Peyer's patch (tissue), 4 donors: ENCODE data around the gene BHLHE23. TPM values are rescaled to one million over a fixed set of nuclear protein-coding genes. Genes with fewer than 3 reads are reported as not detected.
A peak's percentile ranks its signal among the peaks of the same experiment; 100 is the strongest.

Experiments used
- DNase-seq, 3 donors: peaks; one replicate each; pipeline ENCODE4 v3.0.0-alpha.2; 2017 to 2019
- H3K27ac ChIP-seq, 4 donors: fragments of 200-600 bp; sonication (generic); one replicate each; pipeline ENCODE4 v1.5.1; 2016 to 2019
- H3K27me3 ChIP-seq, 2 donors: fragments of 200-600 bp; sonication (generic); one replicate each; pipeline ENCODE4 v1.5.1; 2019
- H3K36me3 ChIP-seq, 3 donors: fragments of 200-600 bp; sonication (generic); one replicate each; pipeline ENCODE4 v1.5.1; 2016 to 2019
- H3K4me1 ChIP-seq, 4 donors: fragments of 200-600 bp; sonication (generic); one replicate each; pipeline ENCODE4 v1.5.1; 2016 to 2019
- H3K4me3 ChIP-seq, 4 donors: fragments of 200-600 bp; sonication (generic); 1 replicate in 3 of 4; 2 replicates in 1 of 4; pipeline ENCODE4 v1.5.1; 2016 to 2019; ENCODE audit warnings: mild to moderate bottlenecking in 1 of 4
- H3K9me3 ChIP-seq, 4 donors: fragments of 200-600 bp; sonication (generic); one replicate each; pipeline ENCODE4 v1.5.1; 2016 to 2019; ENCODE audit warnings: mild to moderate bottlenecking in 1 of 4
- CTCF ChIP-seq, 6 experiments: fragments of 450-650 bp in 4 of 6; fragments of 200-600 bp in 2 of 6; sonication (generic) in 1 of 6; IDR thresholded peaks; one replicate each; pipeline ENCODE4 v1.5.1; 2017 to 2019; ENCODE audit warnings: antibody characterized with exemption in 6 of 6, mild to moderate bottlenecking in 3 of 6, moderate library complexity in 1 of 6
- POLR2A ChIP-seq, 2 donors: fragments of 450-650 bp; IDR thresholded peaks; one replicate each; pipeline ENCODE4 v1.5.1; 2017; ENCODE audit warnings: antibody characterized with exemption in 2 of 2, mild to moderate bottlenecking in 2 of 2, moderate library complexity in 2 of 2
- total RNA-seq, 4 donors: library from RNA; depleted of rRNA; stranded (reverse); fragments of >200 nt; gene quantifications; one replicate each; pipeline ENCODE4 v1.1.0, GENCODE V29; 2016

The BHLHE23 gene
- total RNA-seq, 4 donors from 2014 or later: not detected

GRCh38 chr20:63032861-63033793 is 26.4 kb upstream of the BHLHE23 start:
- H3K27me3 ChIP-seq: peaks cover 0 to 3% of the 10 kb centered on the region in 2 donors
- no peak overlapping the region for H3K27ac ChIP-seq
- DNase-seq: peak in 1 of 3 donors; percentile 49
- TF ChIP-seq POLR2A (IDR thresholded peaks at IDR 0.05) (no peak), CTCF (IDR thresholded peaks at IDR 0.05) (no peak)
- peaks cover 0 to 6% (median 0%) of the 10 kb centered on the region in 4 donors for H3K4me1 ChIP-seq
- H3K4me3 ChIP-seq: no peak overlapping the region
- no peaks in the 10 kb centered on the region for H3K36me3 ChIP-seq
- no peaks in the 10 kb centered on the region for H3K9me3 ChIP-seq

- TF ChIP-seq POLR2A (IDR thresholded peaks at IDR 0.05): no peak
- no peak for TF ChIP-seq CTCF (IDR thresholded peaks at IDR 0.05)
- Histone ChIP-seq H3K27me3 (peaks cover 0 to 3% of the 10 kb centered on the region in 2 donors), H3K4me1 (peaks cover 0 to 6% (median 0%) of the 10 kb centered on the region in 4 donors), H3K9me3 (no peaks in the 10 kb centered on the region), H3K27ac (no peak overlapping the region), H3K4me3 (no peak overlapping the region), H3K36me3 (no peaks in the 10 kb centered on the region)
- peak in 1 of 3 donors; percentile 35 for DNase-seq
These were observed 25.4 kb upstream of the BHLHE23 start for GRCh38 chr20:63032026-63032800.

DNA sequence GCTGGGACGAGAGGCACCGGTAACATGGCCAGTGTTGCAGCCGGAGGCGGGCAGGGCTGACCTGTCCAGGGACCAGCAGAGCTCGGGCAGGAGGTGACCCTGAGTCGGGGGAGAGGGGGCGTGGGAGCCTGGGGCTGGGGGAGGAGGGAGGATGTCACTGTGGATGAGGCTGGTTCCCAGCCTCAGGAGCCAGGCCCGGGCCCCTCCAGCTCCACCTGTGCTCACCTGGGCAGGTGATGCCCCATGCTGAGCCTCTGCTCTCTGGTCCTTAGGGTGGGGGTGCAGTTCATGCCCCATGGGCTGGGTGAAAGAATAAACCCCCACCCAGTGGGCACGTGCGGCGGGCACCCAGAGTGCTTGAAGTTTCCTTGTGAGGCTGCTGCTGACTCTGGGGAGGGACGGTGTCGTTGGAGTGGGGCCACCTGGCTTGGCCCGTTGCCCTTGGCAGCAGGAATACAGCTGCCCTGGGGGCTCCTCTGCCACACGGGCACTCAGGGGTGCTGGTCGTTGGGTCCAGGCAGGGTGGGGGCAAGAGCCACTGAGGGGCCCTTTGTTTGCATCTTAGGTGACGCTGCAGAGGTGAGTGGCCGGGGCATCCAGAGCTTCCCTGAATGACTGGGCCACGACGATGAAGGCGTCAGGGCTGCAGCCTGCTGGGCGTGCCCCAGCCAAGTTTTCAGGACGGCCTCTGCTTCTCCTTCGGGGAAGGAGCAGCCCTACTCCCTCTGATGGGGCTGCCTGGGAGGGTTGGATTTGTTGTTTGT is 24.7 kb upstream of the BHLHE23 start:
- H3K36me3 ChIP-seq: no peaks in the 10 kb centered on the region
- no peaks in the 10 kb centered on the region for H3K9me3 ChIP-seq
- no peak overlapping the region for H3K4me3 ChIP-seq
- peak in 1 of 3 donors; percentile 41 for DNase-seq
- H3K4me1 ChIP-seq: peaks cover 0 to 6% (median 0%) of the 10 kb centered on the region in 4 donors
- H3K27me3 ChIP-seq: peaks cover 0 to 7% of the 10 kb centered on the region in 2 donors
- TF ChIP-seq POLR2A (IDR thresholded peaks at IDR 0.05) (no peak), CTCF (IDR thresholded peaks at IDR 0.05) (no peak)
- H3K27ac ChIP-seq: no peak overlapping the region

GRCh38 chr20:63029358-63030121 is 22.8 kb upstream of the BHLHE23 start:
- Histone ChIP-seq H3K36me3 (no peaks in the 10 kb centered on the region), H3K27ac (no peak overlapping the region), H3K27me3 (peaks cover 0 to 7% of the 10 kb centered on the region in 2 donors), H3K4me3 (no peak overlapping the region), H3K4me1 (peaks cover 0 to 6% (median 0%) of the 10 kb centered on the region in 4 donors), H3K9me3 (no peaks in the 10 kb centered on the region)
- DNase-seq: peak in 1 of 3 donors; percentile 39
- TF ChIP-seq POLR2A (IDR thresholded peaks at IDR 0.05) (no peak), CTCF (IDR thresholded peaks at IDR 0.05) (no peak)
